PC-9 (cell line): Measurements from ENCODE around the gene SEMA6A.

ENCODE experiments used
- CTCF ChIP-seq: fragments of 200-600 bp; sonication (generic); conservative IDR thresholded peaks from 2 replicates; pipeline ENCODE4 v1.6.1; 2017; ENCODE audit warnings: mixed run types, antibody characterized with exemption, mild to moderate bottlenecking, moderate library complexity
- EZH2 ChIP-seq: fragments of 200-600 bp; sonication (generic); IDR thresholded peaks from 2 replicates; pipeline ENCODE4 v1.8.0; 2017; ENCODE audit warnings: antibody characterized with exemption, low read depth

- no peak for TF ChIP-seq CTCF
- TF ChIP-seq EZH2, result no peak
These were observed 789 bp downstream of the SEMA6A start for GRCh38 chr5:116573702-116574366.
